ENCODE data around the gene SNTG2.

- TF ChIP-seq CTCF (conservative IDR thresholded peaks at IDR 0.05; ENCODE audit: low read length): no peak
- no peak for TF ChIP-seq EZH2phosphoT487 (IDR thresholded peaks at IDR 0.05; ENCODE audit: borderline replicate concordance, low read depth, low read length)
Observed at GRCh38 chr2:1154710-1155594, 204.3 kb downstream of the SNTG2 start.
